HG02759 (cell line): ENCODE results near the gene PRTFDC1.
A peak's percentile ranks its signal among the peaks of the same experiment; 100 is the strongest.
"Not testable (repeated sequence)": the region's sequence is repeated elsewhere in the genome, so short reads cannot be mapped to it uniquely, and the experiment has no call there.

ENCODE experiments used
- ATAC-seq: cut with Tn5 transposase; IDR thresholded peaks from one replicate; pipeline ENCODE4 v1.9.1; 2021; ENCODE audit warnings: mild to moderate bottlenecking, moderate library complexity; ENCODE audit not compliant: unreplicated experiment

Gene PRTFDC1

DNA sequence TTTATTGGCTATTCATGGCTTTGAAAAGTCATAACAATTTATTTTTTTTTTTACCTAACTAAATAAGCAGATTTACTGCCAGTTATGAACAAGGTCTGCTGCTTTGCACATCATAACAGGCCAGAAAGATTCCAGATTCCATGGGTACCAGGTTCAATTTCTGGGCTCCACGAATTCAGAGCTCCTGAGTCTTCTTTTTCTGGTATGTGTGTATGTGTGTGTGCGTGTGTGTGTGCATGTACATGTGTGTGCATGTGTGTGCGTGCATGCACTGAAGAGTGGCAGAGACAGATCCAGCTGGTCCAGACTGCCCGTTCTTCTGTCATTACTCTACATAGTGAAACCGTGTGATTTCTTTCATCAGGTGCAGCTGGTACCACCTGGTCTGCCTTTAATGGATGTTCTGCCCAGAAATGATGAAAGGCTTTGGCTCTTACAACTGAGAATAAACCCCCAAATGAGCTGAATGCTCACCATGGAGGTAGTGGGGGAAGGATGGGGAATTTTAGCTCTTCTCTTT is 14.6 kb upstream of the PRTFDC1 start:
- no peak for ATAC-seq

DNA sequence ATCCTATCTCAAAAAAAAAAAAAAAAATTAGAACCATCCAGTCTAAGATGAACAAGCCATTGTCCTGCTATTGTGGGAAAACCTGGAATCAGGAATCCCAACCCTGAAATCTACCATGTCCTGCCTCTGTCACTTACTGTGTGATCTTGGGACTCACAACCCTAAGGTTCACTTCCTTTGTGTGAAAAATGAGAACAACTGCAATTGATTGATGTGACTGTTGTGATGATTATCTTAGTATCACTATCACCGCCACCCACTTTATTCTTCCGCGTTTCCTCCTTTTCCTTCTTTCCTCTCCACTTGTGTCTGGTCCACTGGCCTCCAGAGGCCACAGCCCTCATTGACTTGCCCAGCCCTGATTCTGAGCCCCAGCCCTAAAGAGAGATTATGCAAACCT is 12.6 kb upstream of the PRTFDC1 start:
- no peak for ATAC-seq

DNA sequence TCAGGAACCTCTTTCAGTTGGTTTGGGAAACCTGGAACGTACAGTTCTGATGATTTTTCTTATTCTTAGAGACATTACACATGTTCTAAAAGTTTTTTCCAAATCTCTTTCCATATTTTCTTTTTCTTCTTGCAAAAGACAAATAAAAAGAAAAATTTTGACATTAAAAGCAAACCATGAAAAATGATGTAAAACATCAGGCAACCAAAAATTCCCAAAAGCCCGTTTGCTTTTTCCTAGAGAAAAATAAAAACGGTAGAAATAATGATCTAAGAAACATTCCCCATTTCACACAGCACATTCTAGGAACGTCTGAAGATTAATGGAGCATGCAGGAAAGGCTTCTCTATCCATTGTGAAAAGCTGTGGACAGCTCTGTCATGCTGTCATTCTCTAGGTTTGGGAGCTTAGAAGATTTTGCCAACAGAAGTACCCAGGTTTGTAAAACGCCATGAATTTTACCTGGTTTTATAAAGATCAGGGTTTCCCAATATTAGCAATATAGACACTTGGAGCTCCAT is 11.2 kb upstream of the PRTFDC1 start:
- no peak for ATAC-seq

DNA sequence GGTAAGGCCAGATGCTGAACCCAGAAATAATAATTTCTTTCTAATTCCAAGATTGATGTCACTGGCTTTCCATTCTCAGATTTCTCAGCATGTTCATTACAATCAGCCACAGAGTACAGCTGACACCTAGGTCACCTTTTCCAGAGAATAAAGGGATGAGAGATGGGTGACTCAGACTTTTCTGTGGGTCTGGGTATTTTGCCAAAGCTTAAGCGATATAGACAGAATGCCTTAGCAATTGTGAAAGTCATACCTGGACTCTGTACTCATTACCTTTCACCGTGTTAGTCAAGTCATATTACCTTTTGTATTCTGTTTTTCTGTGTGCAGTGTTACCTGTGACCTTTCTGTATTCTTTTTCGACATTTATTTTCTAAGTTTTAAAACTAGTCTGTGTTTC is 10.6 kb upstream of the PRTFDC1 start:
- no peak for ATAC-seq

DNA sequence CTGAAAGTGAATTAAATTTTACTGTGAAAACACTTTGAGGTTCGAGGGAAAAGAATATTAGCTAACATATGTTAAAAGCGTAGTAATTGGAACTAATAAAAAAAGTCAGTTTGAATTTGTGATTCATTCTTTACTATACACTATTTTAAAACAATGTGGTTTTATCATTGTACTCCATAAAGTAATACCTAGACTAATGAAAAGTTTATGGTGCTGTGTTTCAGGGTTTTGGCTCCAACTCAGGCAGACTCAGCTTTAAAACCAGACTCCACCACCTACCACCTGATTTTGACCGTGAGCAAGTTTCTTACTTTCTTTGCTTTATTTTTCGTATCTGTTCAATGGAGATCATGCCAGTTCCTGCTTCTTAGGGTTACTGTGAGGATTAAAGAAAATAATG is 9.2 kb upstream of the PRTFDC1 start:
- ATAC-seq: no peak

DNA sequence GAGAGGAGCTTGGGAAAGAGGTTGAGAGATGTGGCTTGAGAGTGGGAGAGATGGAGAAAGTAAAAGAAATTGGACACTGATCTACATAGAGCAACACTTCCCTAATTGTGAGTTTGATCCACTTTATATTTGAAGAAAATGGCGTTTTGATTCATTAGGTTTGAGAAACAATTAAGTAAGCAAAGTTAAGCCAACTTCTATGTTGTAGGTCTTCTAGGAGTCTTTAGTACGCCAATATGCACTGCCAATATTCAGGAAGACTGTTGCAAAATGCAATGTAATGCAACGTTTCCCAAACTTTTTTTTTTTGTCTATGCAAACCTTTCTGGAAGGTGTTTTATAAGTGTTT is 7.0 kb upstream of the PRTFDC1 start:
- ATAC-seq: no peak

DNA sequence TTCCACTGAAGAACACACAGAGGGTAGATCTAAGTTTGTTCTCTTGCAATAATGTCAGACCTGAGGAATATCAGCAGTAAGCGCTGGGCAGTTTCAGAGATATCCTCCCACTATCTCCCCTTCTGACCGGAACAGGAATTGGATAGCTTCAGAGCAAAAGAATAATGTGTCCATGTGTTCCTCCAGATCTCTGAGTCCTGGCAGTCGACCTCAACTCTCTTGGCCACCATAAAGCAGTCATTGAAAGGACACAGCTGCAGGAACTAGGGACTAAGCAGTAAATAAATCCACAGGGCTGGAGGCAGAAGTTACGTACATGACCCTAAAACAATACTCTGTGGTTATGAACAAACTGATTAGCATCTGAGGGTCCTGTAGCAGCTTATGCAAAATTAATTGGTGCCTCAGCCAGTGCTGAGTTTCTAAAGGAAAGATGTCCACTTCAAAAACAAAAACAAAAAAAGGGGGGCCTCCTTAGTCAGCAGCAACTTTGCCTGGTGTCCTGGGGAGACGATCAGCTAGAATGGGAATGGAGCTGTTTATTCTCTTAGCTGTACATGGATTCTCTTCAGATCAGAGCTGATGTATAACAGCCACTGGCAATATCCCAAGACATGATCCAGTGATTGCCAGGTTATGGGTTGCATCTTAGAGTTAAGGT is 6.4 kb upstream of the PRTFDC1 start:
- ATAC-seq: no peak

DNA sequence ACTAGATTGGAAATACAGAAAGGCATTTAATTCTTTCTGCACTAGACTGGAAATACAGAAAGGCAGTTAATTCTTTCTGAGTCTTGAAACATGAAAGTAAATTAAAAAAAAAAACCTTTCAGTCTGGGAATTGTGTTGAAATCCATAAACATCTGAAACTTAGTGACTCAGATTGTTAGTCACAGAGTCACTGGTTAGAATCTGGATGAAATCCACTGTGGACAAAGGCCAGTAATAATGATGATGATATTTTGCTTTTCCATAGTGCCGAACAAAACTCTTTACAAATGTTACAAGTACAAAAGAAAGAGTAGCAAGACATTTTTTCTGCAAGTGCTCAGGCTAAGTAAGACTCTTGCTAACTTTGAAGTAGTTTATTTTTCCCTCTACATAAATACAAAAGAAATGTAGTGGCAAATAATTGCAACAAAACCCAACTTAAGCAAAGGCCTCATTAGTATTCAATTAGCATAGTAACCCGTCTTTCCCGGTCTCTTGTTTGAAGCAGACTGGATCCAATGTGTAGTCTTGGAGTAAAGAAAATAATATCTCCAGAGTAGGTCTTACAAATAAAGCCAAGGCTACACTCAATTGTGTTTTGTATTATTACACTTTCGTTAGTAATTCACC is 5.8 kb upstream of the PRTFDC1 start:
- no peak for ATAC-seq

DNA sequence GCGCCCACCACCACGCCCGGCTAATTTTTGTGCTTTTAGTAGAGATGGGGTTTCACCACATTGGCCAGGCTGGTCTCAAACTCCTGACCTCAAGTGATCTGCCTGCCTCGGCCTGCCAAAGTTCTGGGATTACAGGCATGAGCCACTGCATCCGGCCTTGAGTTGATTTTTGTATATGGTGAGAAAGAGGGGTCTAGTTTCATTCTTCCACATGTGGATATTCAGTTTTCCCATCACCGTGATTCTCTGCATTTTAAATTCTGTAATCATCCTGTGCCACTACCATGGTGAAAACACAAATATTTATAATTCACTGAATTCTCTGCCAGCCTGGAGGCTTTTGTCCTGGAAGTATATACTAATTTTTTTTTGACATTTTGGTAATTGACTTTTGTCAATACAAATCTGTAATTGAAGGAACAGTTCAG is 5.2 kb upstream of the PRTFDC1 start:
- ATAC-seq: not testable (repeated sequence)

DNA sequence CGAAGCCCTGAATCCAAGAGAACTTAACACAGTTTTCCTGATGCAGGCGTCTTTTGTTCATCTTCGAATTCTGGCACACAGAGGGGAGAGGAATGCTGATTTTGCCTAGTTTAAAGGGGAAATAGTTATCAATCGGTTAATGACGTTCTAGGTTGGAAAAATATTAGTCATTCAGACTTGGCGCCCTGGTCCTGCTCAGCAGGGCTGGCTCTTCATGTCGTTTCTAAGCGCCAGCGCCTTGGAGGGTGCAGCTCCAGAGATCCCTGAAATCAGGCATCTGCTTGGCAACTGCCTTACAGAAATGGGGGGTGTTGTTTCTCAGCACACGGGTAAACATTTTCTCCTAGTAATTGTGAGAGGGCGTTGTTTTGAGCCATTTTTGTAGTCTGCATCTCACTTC is 1.3 kb upstream of the PRTFDC1 start:
- no peak for ATAC-seq

DNA sequence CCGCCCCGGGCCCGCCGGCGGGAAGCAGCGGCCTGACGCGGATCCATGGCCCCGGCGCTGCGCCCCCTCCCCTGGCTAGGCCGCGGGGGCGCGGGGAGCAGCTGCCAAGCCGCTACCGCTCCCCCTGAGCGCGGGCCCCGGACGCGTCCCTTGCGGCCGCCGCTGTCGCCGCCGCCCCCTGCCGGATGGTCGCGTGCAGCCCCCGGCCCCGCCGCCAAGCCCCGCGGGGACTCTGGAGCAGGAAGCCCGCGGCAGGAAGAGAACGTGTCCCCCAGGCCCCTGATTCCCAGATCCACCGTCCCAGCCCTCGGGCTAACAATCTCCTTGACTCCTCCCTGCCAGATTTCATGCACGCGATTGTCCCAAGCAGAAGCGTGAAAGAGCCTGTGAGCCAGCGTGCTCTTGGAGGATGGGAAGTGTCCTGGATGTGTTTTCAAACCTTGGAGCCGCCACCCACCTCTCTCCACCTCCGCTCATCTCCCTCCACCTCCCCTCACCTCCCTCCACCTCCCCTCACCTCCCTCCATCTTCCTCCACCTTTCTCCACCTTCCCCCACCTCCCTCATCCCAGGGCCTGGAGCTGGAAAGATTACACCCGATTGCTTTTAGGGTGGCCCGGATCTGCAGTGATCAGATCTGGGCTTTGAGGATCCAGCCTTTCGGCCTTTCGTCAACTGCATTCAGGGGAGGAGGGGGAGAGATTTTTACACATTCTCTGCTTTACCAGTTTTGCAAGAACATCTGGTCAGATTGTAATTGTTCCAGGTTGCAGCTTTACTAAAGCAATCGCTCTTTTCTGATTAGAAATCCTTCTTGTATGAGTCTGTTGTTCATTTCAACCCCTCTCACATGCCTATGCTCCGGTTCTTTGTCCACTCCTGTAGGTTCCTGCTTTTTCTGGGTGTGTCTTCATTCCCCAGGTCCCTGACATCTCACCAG is 570 bp upstream of the PRTFDC1 start:
- ATAC-seq: peak; percentile 79

DNA sequence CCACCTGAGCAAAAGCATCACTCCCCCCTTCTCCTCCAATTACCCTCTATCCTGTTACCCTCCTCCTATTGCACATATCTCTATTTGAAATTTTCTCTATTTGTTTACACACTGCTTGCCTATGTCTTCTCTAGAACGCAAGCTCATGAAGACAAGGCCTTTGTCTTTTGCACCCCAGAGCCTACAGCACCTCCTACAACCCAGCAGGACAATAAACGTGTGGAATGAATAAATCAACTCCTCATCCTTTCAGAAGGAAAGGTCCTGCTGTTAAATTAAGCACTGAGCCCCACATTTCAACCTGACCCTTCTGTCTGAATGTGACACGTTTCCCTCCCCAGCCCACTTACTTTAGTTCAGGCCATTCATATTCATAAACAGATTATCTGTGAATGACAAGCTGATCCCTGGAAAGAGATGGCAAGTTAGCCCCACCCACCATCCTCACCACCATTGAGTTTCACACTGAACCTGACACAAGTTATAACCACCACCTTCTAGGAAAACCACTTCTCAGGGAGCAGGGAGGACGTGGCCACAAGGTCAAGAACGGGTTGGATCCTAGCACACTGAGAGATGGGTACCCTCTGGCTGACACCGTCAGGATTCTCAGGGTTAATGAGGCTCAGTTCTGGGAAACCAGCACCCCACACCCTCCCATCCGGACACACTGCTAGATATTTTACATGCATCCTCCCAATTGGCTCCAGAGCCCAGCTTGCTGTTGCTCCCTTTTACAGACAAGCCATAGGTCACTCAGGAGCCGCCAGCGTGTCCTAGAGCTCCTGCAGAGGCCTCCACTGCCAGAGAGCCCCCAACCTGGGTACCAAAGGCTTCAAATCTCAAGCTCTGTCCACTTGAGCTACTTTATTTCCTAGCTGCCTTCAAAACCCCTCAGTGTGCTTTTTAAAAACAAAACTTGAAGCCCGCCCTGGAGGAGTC is 934 bp downstream of the PRTFDC1 start:
- peak; percentile 14 for ATAC-seq

DNA sequence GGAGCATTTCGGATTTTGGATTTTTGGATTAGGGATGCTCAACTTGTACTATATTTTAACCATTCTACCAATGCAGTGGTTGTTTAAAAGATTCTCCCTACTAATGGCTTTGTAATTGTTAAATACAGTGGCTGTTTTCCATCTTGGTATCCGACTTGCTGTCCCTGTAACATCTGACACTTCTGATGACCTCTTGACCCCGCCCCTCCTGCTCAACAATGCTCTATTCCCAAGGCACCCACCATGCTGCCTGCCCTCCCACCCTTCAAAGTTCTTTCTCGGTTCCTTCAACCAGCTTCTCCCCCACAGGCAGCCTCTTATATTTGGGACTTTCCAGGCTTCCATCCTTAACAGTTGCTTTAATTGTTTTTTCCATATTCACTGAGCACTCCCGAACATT is 2.0 kb downstream of the PRTFDC1 start:
- ATAC-seq: no peak

DNA sequence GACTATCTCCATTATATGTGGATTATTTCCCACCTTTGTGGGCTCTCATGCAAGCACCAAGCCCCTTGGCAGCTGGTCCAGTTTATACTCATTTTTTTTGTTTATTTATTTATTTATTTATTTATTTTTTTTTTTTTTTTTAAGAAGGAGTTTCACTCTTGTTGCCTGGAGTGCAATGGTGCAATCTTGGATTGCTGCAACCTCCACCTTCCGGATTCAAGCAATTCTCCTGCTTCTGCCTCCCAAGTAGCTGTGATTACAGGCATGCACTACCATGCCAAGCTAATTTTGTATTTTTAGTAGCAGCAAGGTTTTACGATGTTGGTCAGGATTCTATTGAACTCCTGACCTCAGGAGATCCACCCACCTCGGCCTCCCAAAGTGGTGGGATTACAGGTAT is 2.8 kb downstream of the PRTFDC1 start:
- no peak for ATAC-seq

DNA sequence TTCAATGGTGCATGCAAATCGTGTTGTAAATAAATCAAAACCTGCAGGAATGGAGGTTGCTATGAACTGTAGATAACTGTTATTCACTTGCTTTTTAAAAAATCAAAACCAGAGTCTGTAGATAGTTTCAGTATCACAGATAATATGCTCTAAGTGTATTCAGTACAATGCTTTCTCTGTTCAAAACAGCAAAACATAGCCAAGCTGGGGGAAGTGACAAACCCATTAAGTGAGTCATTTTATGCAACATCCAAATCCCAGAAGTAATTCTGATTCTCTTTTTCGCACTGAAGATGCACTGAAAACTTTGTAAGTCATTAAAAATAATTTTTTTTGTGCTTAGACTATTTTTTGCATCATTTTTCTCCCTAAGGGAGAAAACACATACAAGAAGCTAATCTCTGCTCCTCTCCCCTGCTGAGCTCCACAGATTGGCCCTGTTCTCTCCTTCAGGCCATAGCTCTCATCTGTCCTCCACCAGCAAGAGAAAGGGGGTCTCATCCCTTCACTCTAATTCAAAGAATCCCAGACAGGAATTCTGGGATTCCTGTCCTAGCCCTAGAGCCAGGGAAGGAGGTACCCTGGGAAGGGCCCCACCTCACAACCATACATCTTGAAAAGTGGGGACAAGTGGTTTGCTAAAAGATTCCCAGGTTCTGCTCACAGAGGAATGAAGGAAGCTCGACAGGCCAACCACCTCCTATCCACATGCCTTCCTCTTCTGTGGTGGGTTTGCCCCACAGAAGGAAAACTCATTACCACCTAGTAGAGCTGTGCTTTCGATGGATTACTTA is 4.9 kb downstream of the PRTFDC1 start:
- ATAC-seq: peak; percentile 64

DNA sequence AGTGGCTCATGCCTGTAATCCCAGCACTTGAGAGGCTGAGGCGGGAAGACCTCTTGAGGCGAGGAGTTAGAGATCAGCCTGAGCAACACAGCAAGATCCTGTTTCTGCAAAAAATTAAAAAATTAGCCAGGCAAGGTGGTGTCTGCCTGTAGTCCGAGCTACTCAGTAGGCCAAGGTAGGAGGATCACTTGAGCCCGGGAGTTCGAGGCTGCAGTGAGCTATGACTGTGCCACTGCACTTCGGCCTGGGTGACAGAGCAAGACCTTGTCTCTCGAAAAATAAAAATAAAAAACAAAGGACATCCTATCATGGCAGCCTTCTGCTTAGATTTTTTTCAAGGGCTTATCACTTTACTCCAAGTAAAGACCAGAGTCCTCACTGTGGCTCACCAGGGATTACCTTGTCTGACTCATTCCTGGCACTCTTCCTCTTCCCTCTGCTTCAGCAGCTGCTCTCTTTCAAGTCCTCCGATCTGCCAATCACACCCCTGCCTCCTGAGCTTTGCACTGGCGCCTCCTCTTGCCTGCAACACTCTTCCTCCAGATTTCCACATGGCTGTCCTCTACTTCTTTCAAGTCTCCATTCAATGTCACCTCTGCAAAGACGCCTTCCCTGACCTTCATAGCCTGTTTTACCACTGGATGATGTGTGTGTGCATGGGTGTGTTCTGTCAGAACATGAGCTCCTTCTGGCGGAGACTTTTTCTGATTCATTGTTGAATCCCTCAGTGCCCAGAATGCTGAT is 7.7 kb downstream of the PRTFDC1 start:
- no peak for ATAC-seq

DNA sequence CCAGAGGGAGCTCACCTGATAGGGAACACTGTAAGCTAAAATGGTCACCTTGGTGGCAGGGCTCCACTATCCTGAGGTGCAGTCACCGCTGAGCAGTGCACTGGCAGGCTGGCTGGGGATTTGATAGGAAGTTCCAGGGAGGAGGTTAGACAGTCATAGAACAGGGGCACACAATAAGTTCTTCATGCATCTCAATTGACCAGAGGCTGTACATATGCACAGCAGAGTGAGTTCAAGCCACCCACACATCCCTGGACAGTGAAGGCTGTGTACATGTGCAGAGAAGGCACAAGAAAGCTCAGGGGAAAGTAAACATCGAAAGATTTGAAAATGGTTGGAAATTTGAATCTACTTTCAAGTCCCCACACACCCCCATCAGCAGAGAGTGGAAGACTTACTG is 13.9 kb downstream of the PRTFDC1 start:
- ATAC-seq: no peak

DNA sequence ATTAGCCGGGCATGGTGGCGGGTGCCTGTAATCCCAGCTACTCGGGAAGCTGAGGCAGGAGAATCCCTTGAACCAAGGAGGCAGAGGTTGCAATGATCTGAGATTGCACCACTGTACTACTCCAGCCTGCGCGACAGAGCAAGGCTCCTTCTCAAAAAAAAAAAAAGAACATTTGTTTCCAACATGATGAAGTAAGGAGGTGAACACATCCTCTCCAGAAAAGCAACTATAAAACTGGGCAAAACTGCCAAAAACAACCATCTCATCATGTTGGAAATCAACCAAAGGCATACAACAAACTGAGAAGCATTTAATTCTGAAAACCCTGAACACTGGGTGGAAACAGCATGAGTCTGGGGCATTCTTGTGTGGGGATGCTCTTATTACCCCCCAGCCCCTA is 14.3 kb downstream of the PRTFDC1 start:
- no peak for ATAC-seq
